Upper lobe of left lung (tissue), 4 donors: ENCODE measurements around the gene SDK1.

ENCODE experiments used
- CTCF ChIP-seq, 6 experiments: fragments of 450-650 bp in 4 of 6; fragments of 200-600 bp in 2 of 6; sonication (generic) in 2 of 6; IDR thresholded peaks; one replicate each; pipeline ENCODE4 v1.5.1; 2016 to 2019; ENCODE audit warnings: antibody characterized with exemption in 6 of 6
- EP300 ChIP-seq, 4 donors: sonication (generic); formaldehyde crosslinking; IDR thresholded peaks; one replicate each; pipeline ENCODE4 v1.5.1; 2017; ENCODE audit warnings: antibody characterized with exemption in 4 of 4, control low read depth in 2 of 4
- POLR2A ChIP-seq, 4 donors: fragments of 450-650 bp; IDR thresholded peaks; one replicate each; pipeline ENCODE4 v1.5.1; 2016 to 2017; ENCODE audit warnings: antibody characterized with exemption in 4 of 4, mild to moderate bottlenecking in 2 of 4
- POLR2AphosphoS5 ChIP-seq, 2 donors: sonication (generic); formaldehyde crosslinking; IDR thresholded peaks; one replicate each; pipeline ENCODE4 v1.5.1; 2017; ENCODE audit warnings: antibody characterized with exemption in 2 of 2

GRCh38 chr7:3987426-3987927 is 686.4 kb downstream of the SDK1 start:
- TF ChIP-seq CTCF (IDR thresholded peaks at IDR 0.05), result no peak
- TF ChIP-seq POLR2A (IDR thresholded peaks at IDR 0.05), result no peak
- TF ChIP-seq EP300 (IDR thresholded peaks at IDR 0.05), result no peak
- TF ChIP-seq POLR2AphosphoS5 (IDR thresholded peaks at IDR 0.05), result no peak
